GM13977 (cell line): Measurements from ENCODE around the gene SHFL.

ENCODE experiments used
- DNase-seq: peaks from one replicate; pipeline ENCODE4 v3.0.0; 2012; ENCODE audit warnings: low spot score
- in situ Hi-C: fragments of 300-500 bp; cut with MboI; formaldehyde crosslinking; loops from one replicate; pipeline ENCODE4 v1.12.0; 2022; ENCODE audit warnings: low sequenced_read_pairs, low pct_unique_long_range_greater_than_20kb, mixed read lengths, inconsistent platforms; ENCODE audit not compliant: unreplicated experiment
- TF ChIP-seq, protein P1 (sequence below): IDR thresholded peaks from 2 replicates; pipeline ENCODE4 v1.5.1; 2012; ENCODE audit warnings: mild to moderate bottlenecking, control low read depth; ENCODE audit not compliant: insufficient read depth; ENCODE audit errors: extremely low read depth, missing control alignments

SHFL gene

DNA sequence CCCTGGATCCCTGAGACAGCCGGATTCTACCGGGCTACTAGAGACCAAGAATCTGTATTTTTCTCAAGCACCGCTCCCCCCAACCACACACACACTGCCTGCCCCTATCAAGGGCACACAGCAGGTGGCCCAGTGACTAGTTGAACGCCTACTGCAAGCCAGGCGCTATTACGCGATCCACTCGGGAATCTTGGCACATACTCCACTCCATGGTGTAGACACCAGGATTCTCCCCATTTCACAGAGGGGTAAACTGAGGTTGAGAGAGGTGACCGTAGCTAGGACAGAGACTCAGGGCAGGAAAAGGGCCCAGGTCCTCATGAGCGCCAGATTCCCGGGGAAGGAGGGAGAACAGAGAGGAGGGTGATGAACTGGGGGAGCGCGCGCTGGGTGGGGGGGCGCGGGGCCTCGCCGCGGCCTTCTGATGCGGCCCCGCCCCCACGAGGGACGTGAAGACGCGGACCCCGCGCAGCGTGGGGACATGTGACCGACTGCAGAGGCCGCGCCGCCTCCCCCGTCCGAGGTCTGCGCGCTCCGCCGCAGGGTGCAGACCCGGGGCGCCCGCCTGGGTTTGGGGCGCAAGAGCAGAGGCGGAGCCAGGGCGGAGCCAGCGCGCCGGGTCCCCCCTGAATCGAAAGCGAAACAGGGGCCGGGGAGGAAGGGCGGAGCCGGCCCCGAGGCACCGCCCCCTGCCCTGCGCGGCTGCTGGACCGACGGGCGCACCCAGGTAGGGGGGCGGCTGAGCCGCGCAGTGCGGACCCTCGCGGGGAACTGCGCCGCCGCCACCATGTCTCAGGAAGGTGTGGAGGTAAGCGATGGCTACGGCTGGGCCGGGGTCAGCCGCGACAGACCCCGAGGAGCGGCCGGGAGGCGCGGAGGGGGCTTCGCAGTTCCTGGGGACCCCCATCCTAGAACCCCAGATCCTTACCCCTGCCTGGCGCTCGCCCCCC, at the start of gene SHFL:
Gene SHFL (plus strand): TSS at position 677 of the 950 bp plus-strand sequence. CDS start 111 bp downstream, at position 788.
- in situ Hi-C loops = no loop called here
- DNase-seq = peak; percentile 97
- TF ChIP-seq, protein P1, sequence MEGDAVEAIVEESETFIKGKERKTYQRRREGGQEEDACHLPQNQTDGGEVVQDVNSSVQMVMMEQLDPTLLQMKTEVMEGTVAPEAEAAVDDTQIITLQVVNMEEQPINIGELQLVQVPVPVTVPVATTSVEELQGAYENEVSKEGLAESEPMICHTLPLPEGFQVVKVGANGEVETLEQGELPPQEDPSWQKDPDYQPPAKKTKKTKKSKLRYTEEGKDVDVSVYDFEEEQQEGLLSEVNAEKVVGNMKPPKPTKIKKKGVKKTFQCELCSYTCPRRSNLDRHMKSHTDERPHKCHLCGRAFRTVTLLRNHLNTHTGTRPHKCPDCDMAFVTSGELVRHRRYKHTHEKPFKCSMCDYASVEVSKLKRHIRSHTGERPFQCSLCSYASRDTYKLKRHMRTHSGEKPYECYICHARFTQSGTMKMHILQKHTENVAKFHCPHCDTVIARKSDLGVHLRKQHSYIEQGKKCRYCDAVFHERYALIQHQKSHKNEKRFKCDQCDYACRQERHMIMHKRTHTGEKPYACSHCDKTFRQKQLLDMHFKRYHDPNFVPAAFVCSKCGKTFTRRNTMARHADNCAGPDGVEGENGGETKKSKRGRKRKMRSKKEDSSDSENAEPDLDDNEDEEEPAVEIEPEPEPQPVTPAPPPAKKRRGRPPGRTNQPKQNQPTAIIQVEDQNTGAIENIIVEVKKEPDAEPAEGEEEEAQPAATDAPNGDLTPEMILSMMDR = no peak

DNA sequence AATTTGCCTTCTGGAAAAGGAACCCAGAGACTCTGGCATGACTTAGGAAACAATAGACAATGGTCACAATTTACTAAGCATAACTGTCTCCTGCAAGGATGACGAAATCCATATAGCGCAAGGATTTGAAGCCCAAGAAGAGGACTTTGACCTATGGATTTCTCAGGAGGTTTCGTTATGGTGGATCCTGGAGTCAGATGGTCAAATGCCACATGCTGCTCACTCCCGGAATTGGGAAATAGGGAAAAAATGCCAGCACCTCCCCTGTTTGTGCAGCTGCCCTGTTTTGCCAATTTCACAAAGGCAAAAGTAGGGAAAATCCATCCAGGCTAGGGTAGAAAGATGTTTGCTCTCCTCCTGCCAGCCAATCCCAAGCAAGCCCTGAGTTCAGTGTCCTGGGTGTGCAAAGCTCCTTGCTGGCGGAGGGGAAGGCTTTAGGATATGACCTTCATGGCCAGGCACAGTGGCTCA, 49.5 kb upstream of the SHFL start:
- in situ Hi-C loops = no loop called here
- no peak for DNase-seq
- TF ChIP-seq, protein P1 = no peak

DNA sequence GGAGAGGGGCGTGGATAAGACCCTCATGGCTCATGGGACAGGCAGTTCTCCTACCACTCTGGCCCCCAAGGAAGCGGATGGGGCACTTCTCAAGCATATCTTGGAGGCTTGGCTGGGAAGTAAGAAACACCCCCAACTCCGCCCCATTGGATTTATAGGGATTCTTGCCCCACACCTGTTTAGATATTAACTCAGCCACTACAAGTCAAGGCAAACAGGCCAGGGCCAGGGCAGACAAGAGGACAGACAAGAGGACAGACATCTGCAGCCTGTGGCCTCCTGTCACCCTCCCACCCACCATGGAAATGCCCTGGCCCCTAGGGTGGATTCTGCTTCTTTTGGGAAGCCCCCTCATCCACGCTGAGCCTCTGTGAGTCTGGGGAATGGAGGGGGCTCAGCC, 48.8 kb upstream of the SHFL start:
- no peak for DNase-seq
- in situ Hi-C loops = no loop called here
- TF ChIP-seq, protein P1 = no peak

DNA sequence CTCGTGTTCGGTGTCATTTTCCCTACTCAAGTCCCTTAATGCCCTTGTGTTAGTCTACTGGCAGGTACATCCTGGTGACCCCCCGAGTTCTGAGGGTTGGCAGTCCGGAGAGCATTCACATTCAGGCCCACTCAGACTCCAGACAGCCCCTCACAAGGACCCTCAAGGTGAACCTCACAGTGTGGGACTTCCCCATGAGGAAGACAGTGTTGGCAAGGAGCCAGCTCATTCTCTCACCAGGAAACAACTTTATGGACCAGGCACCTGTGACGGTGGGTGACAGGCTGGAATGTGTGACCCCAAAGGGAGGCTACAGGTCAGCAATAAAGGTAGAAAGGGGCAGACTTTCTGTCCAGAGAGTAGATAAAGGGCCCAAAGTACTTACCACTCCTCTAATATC, 48.3 kb upstream of the SHFL start:
- in situ Hi-C loops = no loop called here
- DNase-seq = no peak
- TF ChIP-seq, protein P1 = no peak

DNA sequence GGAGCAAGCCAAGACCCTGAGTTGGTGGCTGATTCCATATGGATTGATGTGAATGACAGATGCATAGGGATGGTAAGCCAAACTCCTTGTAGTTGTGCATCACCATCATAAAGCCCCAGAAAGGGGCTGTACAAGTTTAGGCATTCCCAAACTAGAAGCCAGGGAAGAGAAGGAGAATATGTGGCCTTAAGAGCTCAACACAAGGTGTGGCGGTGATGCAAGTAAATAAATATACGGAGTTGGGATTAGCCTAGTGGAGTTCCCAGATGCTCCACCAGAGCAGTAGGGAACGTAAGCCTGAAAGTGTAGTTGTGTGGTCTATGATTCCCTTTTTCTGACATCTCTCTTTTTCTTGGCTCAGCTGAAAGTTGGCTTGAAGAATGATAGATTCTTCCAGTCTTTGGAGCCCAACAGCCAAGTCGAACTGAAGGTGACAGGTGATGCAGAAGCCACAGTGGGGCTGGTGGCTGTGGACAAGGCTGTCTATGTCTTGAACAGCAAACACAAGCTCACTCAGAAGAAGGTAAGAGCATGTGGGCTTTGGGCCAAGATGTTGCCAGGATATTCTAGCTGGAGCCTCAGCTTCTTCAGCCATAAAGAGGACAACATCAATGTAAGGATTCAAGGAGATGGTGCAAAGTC, 42.7 kb upstream of the SHFL start:
- no peak for DNase-seq
- TF ChIP-seq, protein P1 = no peak
- in situ Hi-C loops = no loop called here

DNA sequence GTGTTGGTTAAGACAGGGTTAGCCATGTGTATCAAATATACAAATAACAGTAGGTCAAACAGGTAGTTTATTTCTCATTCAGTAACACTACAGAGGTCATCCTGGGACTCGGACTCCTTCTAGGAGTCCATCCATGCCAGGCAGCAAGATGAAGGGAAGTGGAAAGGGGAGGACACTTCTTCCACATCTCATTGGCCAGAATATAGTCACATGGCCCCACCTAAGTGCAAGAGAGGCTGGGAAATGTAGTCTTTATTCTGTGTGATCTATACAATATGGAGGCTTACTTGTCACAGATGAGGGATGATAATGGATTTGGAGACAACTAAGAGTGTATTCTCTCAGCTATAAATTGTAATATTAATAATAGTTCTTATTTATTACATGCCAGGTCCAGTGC, 41.7 kb upstream of the SHFL start:
- in situ Hi-C loops = no loop called here
- DNase-seq = peak; percentile 45
- TF ChIP-seq, protein P1 = no peak
